Fibroblast of lung (primary cell): ENCODE data around the gene TADA2A.

Source experiments
- CTCF ChIP-seq, 2 donors: IDR thresholded peaks in 1 of 2; conservative IDR thresholded peaks in 1 of 2; 1 replicate in 1 of 2; 2 replicates in 1 of 2; pipeline ENCODE4 v1.5.1; 2011 to 2012; ENCODE audit warnings: low read length in 2 of 2, control low read depth in 1 of 2, inconsistent platforms in 1 of 2, low read depth in 1 of 2, mild to moderate bottlenecking in 1 of 2
- EZH2 ChIP-seq: IDR thresholded peaks from 2 replicates; pipeline ENCODE4 v1.5.1; 2012; ENCODE audit warnings: low read length, control low read depth, mild to moderate bottlenecking; ENCODE audit errors: missing control alignments

DNA sequence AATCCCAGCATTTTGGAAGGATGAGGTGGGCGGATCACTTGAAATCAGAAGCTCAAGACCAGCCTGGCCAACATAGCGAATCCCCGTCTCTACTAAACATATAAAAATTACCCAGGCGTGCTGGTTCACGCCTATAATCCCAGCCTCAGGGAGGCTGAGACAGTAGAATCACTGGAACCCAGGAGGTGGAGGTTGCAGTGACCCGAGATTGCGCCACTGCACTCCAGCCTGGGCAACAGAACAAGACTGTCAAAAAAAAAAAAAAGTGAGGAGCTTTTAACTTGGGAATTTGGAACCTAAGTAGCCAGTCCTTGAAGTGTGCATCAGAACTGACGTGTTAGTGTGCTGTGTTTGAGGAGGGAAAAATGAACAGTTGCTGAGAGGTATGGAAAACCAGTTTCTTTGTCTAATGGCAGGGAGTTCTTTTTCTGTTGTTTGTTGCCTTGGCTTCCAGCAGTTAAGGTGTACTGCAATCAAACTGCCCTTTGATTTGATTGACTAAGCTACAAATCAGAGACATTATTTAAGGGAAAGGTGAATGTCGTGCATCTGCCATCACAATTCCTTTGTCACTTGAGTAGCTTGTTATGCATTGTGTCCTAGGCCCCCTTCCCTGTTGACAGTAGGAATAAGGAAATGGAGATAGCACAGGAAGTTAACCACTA is 74.4 kb downstream of the TADA2A start:
- no peak for TF ChIP-seq CTCF (conservative IDR thresholded peaks at IDR 0.05 in 1 of 2, IDR thresholded peaks at IDR 0.05 in 1 of 2; ENCODE audit: low read depth in 1 of 2, low read length in 2 of 2)
- no peak for TF ChIP-seq EZH2
